ENCODE results near the gene ACBD3.

ACBD3 gene

GRCh38 chr1:226149806-226150205 lies 36.7 kb downstream of the ACBD3 start:
- no peak overlapping the region for H3K4me3 ChIP-seq (ENCODE audit: low read depth, low read length)
- in situ Hi-C loops (cut with HindIII; ENCODE audit: low sequenced_read_pairs), result no loop called here
- no peak for DNase-seq (ENCODE audit: low read depth)
- TF ChIP-seq CTCF (IDR thresholded peaks at IDR 0.05; ENCODE audit: low read depth, low read length, missing control alignments), result no peak

- H3K4me3 ChIP-seq (ENCODE audit: low read depth, low read length), result no peak overlapping the region
- TF ChIP-seq CTCF (IDR thresholded peaks at IDR 0.05; ENCODE audit: low read depth, low read length, missing control alignments), result no peak
- in situ Hi-C loops (cut with HindIII; ENCODE audit: low sequenced_read_pairs), result no loop called here
- DNase-seq (ENCODE audit: low read depth), result no peak
These were observed 38.4 kb downstream of the ACBD3 start for GRCh38 chr1:226148121-226148648.

- H3K4me3 ChIP-seq (ENCODE audit: low read depth, low read length), result no peak overlapping the region
- in situ Hi-C loops (cut with HindIII; ENCODE audit: low sequenced_read_pairs), result no loop called here
- no peak for TF ChIP-seq CTCF (IDR thresholded peaks at IDR 0.05; ENCODE audit: low read depth, low read length, missing control alignments)
- no peak for DNase-seq (ENCODE audit: low read depth)
These were observed 42.5 kb downstream of the ACBD3 start for GRCh38 chr1:226144045-226144444.

GRCh38 chr1:226135709-226136108 lies 50.8 kb downstream of the ACBD3 start:
- DNase-seq (ENCODE audit: low read depth), result no peak
- in situ Hi-C loops (cut with HindIII; ENCODE audit: low sequenced_read_pairs), result no loop called here
- no peak for TF ChIP-seq CTCF (IDR thresholded peaks at IDR 0.05; ENCODE audit: low read depth, low read length, missing control alignments)
- no peak overlapping the region for H3K4me3 ChIP-seq (ENCODE audit: low read depth, low read length)

GRCh38 chr1:226135059-226135651 lies 51.4 kb downstream of the ACBD3 start:
- TF ChIP-seq CTCF (IDR thresholded peaks at IDR 0.05; ENCODE audit: low read depth, low read length, missing control alignments), result no peak
- in situ Hi-C loops (cut with HindIII; ENCODE audit: low sequenced_read_pairs), result no loop called here
- no peak overlapping the region for H3K4me3 ChIP-seq (ENCODE audit: low read depth, low read length)
- DNase-seq (ENCODE audit: low read depth), result no peak

- no peak for TF ChIP-seq CTCF (IDR thresholded peaks at IDR 0.05; ENCODE audit: low read depth, low read length, missing control alignments)
- H3K4me3 ChIP-seq (ENCODE audit: low read depth, low read length), result no peak overlapping the region
- DNase-seq (ENCODE audit: low read depth), result no peak
- in situ Hi-C loops (cut with HindIII; ENCODE audit: low sequenced_read_pairs), result no loop called here
These were observed 52.1 kb downstream of the ACBD3 start for GRCh38 chr1:226134170-226135058.
